ENCODE measurements around the gene CASP8. TPM values are rescaled to one million over a fixed set of nuclear protein-coding genes. Genes with fewer than 3 reads are reported as not detected.

CASP8 gene
- total RNA-seq, result 16.8 and 18.3 TPM in 2 replicates

DNA sequence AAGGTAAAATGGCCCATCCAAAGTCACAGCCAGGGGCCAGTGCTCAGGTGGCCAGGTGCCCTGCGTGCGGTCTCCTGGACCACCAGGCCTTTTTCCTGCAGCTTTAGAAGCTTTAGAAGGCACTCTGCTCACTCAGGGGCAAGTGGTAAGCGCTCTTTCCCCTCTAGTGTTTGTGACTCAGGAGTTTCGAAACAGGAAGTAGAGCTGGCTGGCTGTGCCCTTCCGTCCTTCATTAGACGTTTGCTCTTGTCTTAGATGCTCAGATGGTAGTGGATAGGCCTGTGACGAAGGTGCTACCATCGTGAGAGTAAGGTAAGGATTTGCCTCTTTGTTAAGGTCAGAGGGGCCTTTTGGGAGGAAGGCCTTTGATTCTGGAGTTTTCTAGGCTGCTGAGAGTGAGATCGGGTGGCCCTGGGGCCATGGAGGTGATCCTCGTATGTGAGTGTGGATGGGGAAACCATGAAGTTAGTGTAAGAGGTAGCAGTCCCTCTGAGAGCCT lies at the start of gene CASP8:
CASP8 (plus strand) TSS at position 235 of the 499 bp plus-strand sequence. CDS start 5,951 bp downstream, outside the sequence.

Other genes with a start within 250 kb of the CASP8 start
- 1.8 and 3.0 TPM in 2 replicates for gene HYCC2, start 188.9 kb upstream of the CASP8 start, total RNA-seq
- 85.3 and 100 TPM in 2 replicates for gene NDUFB3, start 188.5 kb upstream of the CASP8 start, total RNA-seq
- 19.5 and 24.7 TPM in 2 replicates for gene CFLAR, start 144.4 kb upstream of the CASP8 start, total RNA-seq
- gene CASP10, start 77.4 kb upstream of the CASP8 start, total RNA-seq, result 1.3 and 1.5 TPM in 2 replicates
- gene FLACC1, start 96.8 kb downstream of the CASP8 start, total RNA-seq, result not detected in 2 replicates
- 15.8 and 19.7 TPM in 2 replicates for gene TRAK2, start 190.9 kb downstream of the CASP8 start, total RNA-seq
- gene STRADB, start 191.2 kb downstream of the CASP8 start, total RNA-seq, result 28.4 and 31.8 TPM in 2 replicates

All from bronchus fibroblast of lung (primary cell).